Transverse colon (tissue), 4 donors: ENCODE data around the gene CD14. TPM values are rescaled to one million over a fixed set of nuclear protein-coding genes. Genes with fewer than 3 reads are reported as not detected.
A peak's percentile ranks its signal among the peaks of the same experiment; 100 is the strongest.

Source experiments
- DNase-seq: peaks from one replicate; pipeline ENCODE4 v3.0.0-alpha.2; 2019
- H3K27ac ChIP-seq, 4 donors: fragments of 200-600 bp; sonication (generic); 2 replicates each; pipeline ENCODE4 v1.5.1; 2016 to 2018; ENCODE audit warnings: inconsistent platforms in 4 of 4
- H3K27me3 ChIP-seq: fragments of 200-600 bp; sonication (generic); 2 replicates; pipeline ENCODE4 v1.5.1; 2017; ENCODE audit warnings: inconsistent platforms
- H3K36me3 ChIP-seq, 4 donors: fragments of 200-600 bp; sonication (generic); 2 replicates each; pipeline ENCODE4 v1.5.1; 2017 to 2019; ENCODE audit warnings: inconsistent platforms in 4 of 4
- H3K4me1 ChIP-seq, 4 donors: fragments of 200-600 bp; sonication (generic); 2 replicates each; pipeline ENCODE4 v1.5.1; 2017 to 2020; ENCODE audit warnings: inconsistent platforms in 4 of 4
- H3K4me3 ChIP-seq, 4 donors: fragments of 200-600 bp; sonication (generic); 1 replicate in 1 of 4; 2 replicates in 3 of 4; pipeline versions ENCODE4 v1.5.1 to v1.6.1; 2017 to 2019; ENCODE audit warnings: inconsistent platforms in 4 of 4
- H3K9me3 ChIP-seq, 2 donors: fragments of 200-600 bp; sonication (generic); 2 replicates each; pipeline ENCODE4 v1.5.1; 2017 to 2019; ENCODE audit warnings: inconsistent platforms in 2 of 2
- EP300 ChIP-seq: sonication (generic); formaldehyde crosslinking; IDR thresholded peaks from one replicate; pipeline ENCODE4 v1.6.1; 2017; ENCODE audit warnings: antibody characterized with exemption, low read depth
- POLR2A ChIP-seq: fragments of 450-650 bp; IDR thresholded peaks from one replicate; pipeline ENCODE4 v1.6.1; 2016; ENCODE audit warnings: antibody characterized with exemption, mild to moderate bottlenecking, moderate library complexity
- POLR2AphosphoS5 ChIP-seq, 3 donors: sonication (generic); formaldehyde crosslinking; IDR thresholded peaks; one replicate each; pipeline ENCODE4 v1.6.1; 2016; ENCODE audit warnings: antibody characterized with exemption in 3 of 3
- WGBS, 2 donors: methylation state at CpG; one replicate each; pipeline ENCODE4 v1.1.5; 2018; ENCODE audit warnings: low coverage in 1 of 2; 5-methylcytosine and 5-hydroxymethylcytosine counted together
- in situ Hi-C, 4 donors: fragments of 200-750 bp; cut with MboI; loops; one replicate each; pipeline versions ENCODE4 v1.15.0 to v1.15.1; 2017; ENCODE audit warnings: low sequenced_read_pairs in 3 of 4, low pct_ligation_motif_present in 1 of 4, low pct_unique_long_range_greater_than_20kb in 1 of 4
- intact Hi-C: fragments of 100-400 bp; cut with DNase I; formaldehyde crosslinking; loops from one replicate; pipeline ENCODE4 v1.15.1; 2023; ENCODE audit warnings: low total_unique reads
- total RNA-seq, 4 donors: library from RNA; depleted of rRNA; stranded (reverse); fragments of >200 nt; gene quantifications; one replicate each; pipeline ENCODE4 v1.1.0, GENCODE V29; 2016
- TF ChIP-seq, protein P1 (sequence below), 5 experiments: fragments of 200-600 bp in 3 of 5; fragments of 450-650 bp in 2 of 5; sonication (generic) in 3 of 5; IDR thresholded peaks; 1 replicate in 2 of 5; 2 replicates in 3 of 5; pipeline ENCODE4 v1.5.1; 2016 to 2017; ENCODE audit warnings: antibody characterized with exemption in 5 of 5, inconsistent platforms in 3 of 5, mild to moderate bottlenecking in 2 of 5, moderate library complexity in 1 of 5

CD14 gene
- 10 to 100 TPM in 3 of 4 donors, 1 to 10 TPM in 1; 3.6 to 92.4 (median 45.6) TPM for total RNA-seq

DNA sequence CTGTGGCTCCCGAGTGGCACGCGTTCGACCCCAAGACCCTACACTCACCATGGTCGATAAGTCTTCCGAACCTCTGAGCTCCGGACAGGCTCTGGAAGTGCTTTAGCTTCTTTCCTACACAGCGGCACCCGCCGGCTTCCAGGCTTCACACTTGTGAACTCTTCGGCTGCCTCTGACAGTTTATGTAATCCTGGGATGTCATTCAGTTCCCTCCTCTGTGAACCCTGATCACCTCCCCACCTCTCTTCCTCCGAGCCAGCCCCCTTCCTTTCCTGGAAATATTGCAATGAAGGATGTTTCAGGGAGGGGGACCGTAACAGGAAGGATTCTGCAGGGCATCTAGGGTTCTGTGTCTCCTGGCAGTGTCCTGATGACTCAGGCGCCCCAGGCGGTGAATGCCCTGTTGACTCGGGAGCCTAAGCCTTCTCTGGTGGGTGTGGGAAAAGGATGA lies at the start of gene CD14:
Gene CD14, minus strand, starts transcription at position 155 of the 451 bp plus-strand sequence. Its CDS starts 104 bp downstream, at position 51.
- TF ChIP-seq POLR2A = no peak
- TF ChIP-seq, protein P1, sequence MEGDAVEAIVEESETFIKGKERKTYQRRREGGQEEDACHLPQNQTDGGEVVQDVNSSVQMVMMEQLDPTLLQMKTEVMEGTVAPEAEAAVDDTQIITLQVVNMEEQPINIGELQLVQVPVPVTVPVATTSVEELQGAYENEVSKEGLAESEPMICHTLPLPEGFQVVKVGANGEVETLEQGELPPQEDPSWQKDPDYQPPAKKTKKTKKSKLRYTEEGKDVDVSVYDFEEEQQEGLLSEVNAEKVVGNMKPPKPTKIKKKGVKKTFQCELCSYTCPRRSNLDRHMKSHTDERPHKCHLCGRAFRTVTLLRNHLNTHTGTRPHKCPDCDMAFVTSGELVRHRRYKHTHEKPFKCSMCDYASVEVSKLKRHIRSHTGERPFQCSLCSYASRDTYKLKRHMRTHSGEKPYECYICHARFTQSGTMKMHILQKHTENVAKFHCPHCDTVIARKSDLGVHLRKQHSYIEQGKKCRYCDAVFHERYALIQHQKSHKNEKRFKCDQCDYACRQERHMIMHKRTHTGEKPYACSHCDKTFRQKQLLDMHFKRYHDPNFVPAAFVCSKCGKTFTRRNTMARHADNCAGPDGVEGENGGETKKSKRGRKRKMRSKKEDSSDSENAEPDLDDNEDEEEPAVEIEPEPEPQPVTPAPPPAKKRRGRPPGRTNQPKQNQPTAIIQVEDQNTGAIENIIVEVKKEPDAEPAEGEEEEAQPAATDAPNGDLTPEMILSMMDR (IDR thresholded peaks at IDR 0.05) = peak in 2 of 5 experiments; percentile 5 to 33
- TF ChIP-seq EP300 = no peak
- TF ChIP-seq POLR2AphosphoS5 (IDR thresholded peaks at IDR 0.05) = peak in 1 of 3 donors; percentile 25
- WGBS, 2 donors = 10 to 50% methylated on average over 1 to 16 of the region's 16 CpGs
- H3K27me3 ChIP-seq = no peaks in the 10 kb centered on the region
- H3K9me3 ChIP-seq = no peaks in the 10 kb centered on the region
- H3K4me1 ChIP-seq = peaks cover 5 to 30% (median 13%) of the 10 kb centered on the region in 4 donors
- in situ Hi-C loops = loop anchor here in 3 of 4 donors (10.0 kb wide), 2 partner anchors 58 to 68 kb away; partner anchors contain the start of genes APBB3 (in 2 of the 3) and SLC35A4 (in 2 of the 3)
- intact Hi-C loops = loop anchor here (10.0 kb wide), 1 partner anchor 228 kb away; the partner anchor contains the start of gene ANKHD1
- H3K36me3 ChIP-seq = no peaks in the 10 kb centered on the region
- peak within 1 kb of the TSS; percentile 17 to 62 (median 44) for H3K4me3 ChIP-seq
- H3K27ac ChIP-seq = peak within 1 kb of the TSS; percentile 78 to 82 (median 82)
- peak; percentile 71 for DNase-seq

DNA sequence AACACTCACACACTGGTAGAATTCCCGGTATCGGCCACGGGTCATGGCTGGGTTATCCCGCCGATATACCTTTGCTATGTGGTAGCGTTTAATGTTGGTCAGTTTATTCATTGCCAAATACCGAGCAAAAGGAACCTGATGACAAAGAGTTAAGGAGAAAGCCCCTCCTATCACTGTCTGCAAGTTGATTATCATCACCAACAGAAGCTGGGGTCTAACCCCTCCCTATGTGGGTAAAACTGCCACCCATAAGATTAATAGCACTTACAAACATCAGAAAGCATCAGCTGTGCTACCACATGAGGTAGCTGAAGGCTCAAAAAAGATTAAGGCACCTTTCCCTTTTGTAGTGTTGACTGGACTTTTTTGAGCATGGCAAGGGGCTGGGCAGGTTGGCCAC lies 46.0 kb upstream of the CD14 start:
- H3K4me3 ChIP-seq = no peak overlapping the region
- intact Hi-C loops (no loop called here), in situ Hi-C loops (loop anchor here in 1 of 4 donors (25.0 kb wide), 1 partner anchor 267 kb away; the partner anchor contains the start of gene ANKHD1)
- 93 to 97% methylated on average over 7 of the region's 7 CpGs for WGBS, 2 donors
- H3K27ac ChIP-seq = no peak overlapping the region
- DNase-seq = no peak
- peaks cover 0 to 27% (median 7%) of the 10 kb centered on the region in 4 donors for H3K36me3 ChIP-seq
- H3K9me3 ChIP-seq = no peaks in the 10 kb centered on the region
- TF ChIP-seq POLR2AphosphoS5 (IDR thresholded peaks at IDR 0.05) = no peak
- TF ChIP-seq POLR2A = no peak
- TF ChIP-seq, protein P1 (IDR thresholded peaks at IDR 0.05) = no peak
- no peak for TF ChIP-seq EP300
- no peaks in the 10 kb centered on the region for H3K27me3 ChIP-seq
- peaks cover 0 to 12% (median 0%) of the 10 kb centered on the region in 4 donors for H3K4me1 ChIP-seq

DNA sequence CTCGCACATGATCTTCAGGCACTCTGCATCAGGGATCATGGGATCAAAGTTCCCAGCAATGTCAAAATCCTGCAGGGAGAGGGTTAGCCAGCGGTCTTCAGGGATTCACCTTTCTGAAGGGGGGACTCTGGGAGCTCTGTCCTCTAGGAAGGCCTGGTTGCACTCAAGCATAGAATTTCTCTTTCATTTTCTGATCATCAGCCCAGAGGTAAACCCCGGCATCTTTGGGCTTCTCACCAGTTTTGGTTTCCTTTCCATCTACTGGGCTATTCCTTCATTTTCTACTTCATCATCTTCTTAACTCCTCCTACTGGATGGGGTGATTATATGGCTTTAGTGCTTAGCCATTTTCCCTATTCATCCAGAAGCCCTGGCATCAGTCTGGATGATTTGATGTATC lies 45.0 kb upstream of the CD14 start:
- 97 to 100% methylated on average over 1 to 3 of the region's 3 CpGs for WGBS, 2 donors
- H3K9me3 ChIP-seq = no peaks in the 10 kb centered on the region
- peaks cover 0 to 34% (median 7%) of the 10 kb centered on the region in 4 donors for H3K36me3 ChIP-seq
- no peaks in the 10 kb centered on the region for H3K27me3 ChIP-seq
- TF ChIP-seq EP300 = no peak
- TF ChIP-seq POLR2AphosphoS5 (IDR thresholded peaks at IDR 0.05) = no peak
- TF ChIP-seq, protein P1 (IDR thresholded peaks at IDR 0.05) = no peak
- no peak for TF ChIP-seq POLR2A
- no peak overlapping the region for H3K4me3 ChIP-seq
- no peak overlapping the region for H3K27ac ChIP-seq
- no peak for DNase-seq
- intact Hi-C loops (no loop called here), in situ Hi-C loops (loop anchor here in 1 of 4 donors (25.0 kb wide), 1 partner anchor 266 kb away; the partner anchor contains the start of gene ANKHD1)
- peaks cover 0 to 12% (median 0%) of the 10 kb centered on the region in 4 donors for H3K4me1 ChIP-seq

DNA sequence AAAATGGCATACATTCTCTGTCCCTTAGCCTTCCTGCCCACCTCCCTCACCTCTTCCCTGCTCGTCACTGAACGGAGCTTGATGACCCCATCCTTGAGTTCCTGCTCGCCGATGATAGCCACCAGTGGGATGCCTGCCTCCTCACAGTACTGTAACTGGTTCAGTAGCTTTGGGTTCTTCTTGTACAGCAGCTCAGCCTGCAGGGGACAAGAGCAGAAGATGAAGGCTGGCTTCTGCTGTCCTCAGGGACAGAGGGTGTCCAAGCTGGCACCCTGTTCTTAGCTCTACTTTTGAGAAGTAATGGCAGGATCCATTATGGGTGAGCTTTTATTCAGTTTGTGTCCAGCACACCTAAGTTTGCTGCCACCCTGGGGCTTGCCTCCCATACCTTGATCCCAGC lies 41.7 kb upstream of the CD14 start:
- intact Hi-C loops (no loop called here), in situ Hi-C loops (loop anchor here in 2 of 4 donors (25.0 kb wide), 3 partner anchors 112 to 287 kb away; partner anchors contain the start of genes ANKHD1 (in 1 of the 2), APBB3 (in 1 of the 2), SLC35A4 (in 1 of the 2) and SRA1 (in 1 of the 2))
- peaks cover 0 to 40% (median 10%) of the 10 kb centered on the region in 4 donors for H3K36me3 ChIP-seq
- TF ChIP-seq EP300 (no peak), POLR2AphosphoS5 (IDR thresholded peaks at IDR 0.05) (peak in 1 of 3 donors; percentile 3), POLR2A (no peak)
- TF ChIP-seq, protein P1 (IDR thresholded peaks at IDR 0.05) = no peak
- H3K4me1 ChIP-seq = peaks cover 0 to 7% (median 2%) of the 10 kb centered on the region in 4 donors
- H3K27ac ChIP-seq = no peak overlapping the region
- WGBS, 2 donors = 97% methylated on average over 4 of the region's 4 CpGs; no CpG with 5 or more reads in 1 of the 2 donors
- no peak for DNase-seq
- no peak overlapping the region for H3K4me3 ChIP-seq
- no peaks in the 10 kb centered on the region for H3K9me3 ChIP-seq
- no peaks in the 10 kb centered on the region for H3K27me3 ChIP-seq
